ENCODE data around the gene MBP. TPM values are rescaled to one million over a fixed set of nuclear protein-coding genes. Genes with fewer than 3 reads are reported as not detected.

MBP gene
- total and polyA plus RNA-seq, 2 experiments from 2014 or later: 18.4 to 22.9 TPM

GRCh38 chr18:77148289-77148688, 15.7 kb upstream of the MBP start (continued):
- TF ChIP-seq ETS1 (IDR thresholded peaks at IDR 0.05) (no peak), STAT1 (IDR thresholded peaks at IDR 0.05; ENCODE audit: unreplicated experiment) (no peak), ZNF331 (CRISPR knock-in tag; IDR thresholded peaks at IDR 0.05; ENCODE audit: low read depth) (no peak), EZH2phosphoT487 (IDR thresholded peaks at IDR 0.05; ENCODE audit: unreplicated experiment) (no peak), ZNF462 (CRISPR knock-in tag; IDR thresholded peaks at IDR 0.05) (no peak), ZNF114 (CRISPR knock-in tag; IDR thresholded peaks at IDR 0.05) (no peak)

GRCh38 chr18:77147418-77147852, 14.9 kb upstream of the MBP start:
- Histone ChIP-seq H3K27me3 (ENCODE audit: insufficient read depth) (no peaks in the 10 kb centered on the region), H3K4me2 (no peak overlapping the region), H4K20me1 (replicated peaks; ENCODE audit: insufficient read depth) (no peaks in the 10 kb centered on the region), H3F3A (replicated peaks; ENCODE audit: low read depth) (no peaks in the 10 kb centered on the region), H3K4me3 (no peak overlapping the region), H3K4me1 (ENCODE audit: insufficient read depth) (peaks cover 6% of the 10 kb centered on the region; the same call in 1 of the 2 replicates), H3K27ac (ENCODE audit: low read depth) (no peak overlapping the region), H3K9me2 (ENCODE audit: insufficient read depth) (no peaks in the 10 kb centered on the region), H3K79me2 (replicated peaks; ENCODE audit: insufficient read depth) (no peaks in the 10 kb centered on the region), H2AFZ (no peak overlapping the region), H3K36me3 (ENCODE audit: insufficient read depth) (no peaks in the 10 kb centered on the region)
- Mint-ChIP-seq H3K27ac (no peak overlapping the region), H3K27me3 (ENCODE audit: insufficient read depth, low read depth, poor library complexity) (peaks cover 3% of the 10 kb centered on the region), H3K4me3 (no peak overlapping the region), H3K4me1 (peaks cover 4% of the 10 kb centered on the region), H3K9me3 (peaks cover 35% of the 10 kb centered on the region), H3K36me3 (ENCODE audit: low read depth) (peaks cover 25% of the 10 kb centered on the region)
- DNase-seq (ENCODE audit: low spot score): no peak
- ATAC-seq: no peak
- no peak for TF ChIP-seq NANOG (IDR thresholded peaks at IDR 0.05; ENCODE audit: borderline replicate concordance)

Data from GM23338 (cell line).